Parathyroid adenoma (tissue), 2 donors: ENCODE measurements around the gene NDC80.

ENCODE experiments used
- H2AFZ ChIP-seq: fragments of 300-600 bp; sonication (generic); one replicate; pipeline ENCODE4 v1.7.0; 2017; ENCODE audit warnings: antibody characterized with exemption, mild to moderate bottlenecking
- H3K27ac ChIP-seq: fragments of 300-600 bp; sonication (generic); one replicate; pipeline ENCODE4 v1.7.0; 2017
- H3K27me3 ChIP-seq: fragments of 300-600 bp; sonication (generic); one replicate; pipeline ENCODE4 v1.7.0; 2017; ENCODE audit warnings: low read length; ENCODE audit not compliant: control insufficient read depth, insufficient read depth
- H3K36me3 ChIP-seq: fragments of 300-600 bp; sonication (generic); one replicate; pipeline ENCODE4 v1.7.0; 2017; ENCODE audit warnings: low read length; ENCODE audit not compliant: control insufficient read depth, insufficient read depth
- H3K4me1 ChIP-seq: fragments of 300-600 bp; sonication (generic); one replicate; pipeline ENCODE4 v1.7.0; 2017; ENCODE audit warnings: control low read depth
- H3K4me2 ChIP-seq: fragments of 300-600 bp; sonication (generic); one replicate; pipeline ENCODE4 v1.7.0; 2017; ENCODE audit warnings: low read length
- H3K4me3 ChIP-seq: fragments of 300-600 bp; sonication (generic); one replicate; pipeline ENCODE4 v1.7.0; 2017; ENCODE audit warnings: low read depth, low read length
- H3K79me2 ChIP-seq: fragments of 300-600 bp; sonication (generic); one replicate; pipeline ENCODE4 v1.7.0; 2017; ENCODE audit warnings: control low read depth
- H3K9ac ChIP-seq: fragments of 300-600 bp; sonication (generic); one replicate; pipeline ENCODE4 v1.7.0; 2017; ENCODE audit warnings: mild to moderate bottlenecking
- H3K9me3 ChIP-seq: fragments of 300-600 bp; sonication (generic); one replicate; pipeline ENCODE4 v1.7.0; 2017; ENCODE audit warnings: low read length; ENCODE audit not compliant: control insufficient read depth
- TF ChIP-seq, protein P1 (sequence below): fragments of 300-600 bp; sonication (generic); IDR thresholded peaks from one replicate; pipeline ENCODE4 v1.7.0; 2017; ENCODE audit warnings: antibody characterized with exemption, mild to moderate bottlenecking
- donor health status: primary hyperparathyroidism.

Gene NDC80

DNA sequence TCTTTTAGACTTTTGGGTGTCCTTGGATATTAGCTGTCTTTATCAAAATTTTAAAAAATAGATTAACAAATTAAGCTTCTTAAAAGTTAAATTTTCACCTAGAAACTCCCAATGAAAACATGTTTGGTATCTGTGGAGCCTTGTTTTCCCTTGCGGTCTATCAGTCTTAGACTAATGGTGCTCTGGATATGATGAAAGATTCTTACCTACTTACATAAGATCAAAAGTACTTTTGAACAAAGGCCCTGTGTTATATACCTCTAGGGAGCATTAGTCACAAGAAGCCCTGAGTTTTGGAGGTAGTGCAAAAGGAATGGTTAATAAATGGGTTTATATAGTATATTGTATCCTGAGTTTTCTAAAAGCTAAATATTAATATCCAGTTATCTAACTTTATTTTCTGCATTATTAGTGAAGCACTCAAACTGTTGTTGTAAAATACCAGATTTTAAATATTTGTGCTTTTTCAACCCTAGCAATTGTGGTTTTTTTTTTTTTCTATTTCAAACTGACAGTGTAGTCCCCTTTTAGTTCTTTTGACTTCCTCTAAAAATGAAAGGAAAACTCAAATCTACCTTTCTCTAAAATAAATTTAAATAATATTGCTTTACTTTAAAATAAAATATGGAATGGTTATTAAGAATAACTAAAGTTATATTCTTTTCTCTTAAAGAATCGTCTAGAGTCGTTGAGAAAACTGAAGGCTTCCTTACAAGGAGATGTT is 18.1 kb downstream of the NDC80 start:
- Histone ChIP-seq H3K27me3 (no peaks in the 10 kb centered on the region), H3K4me2 (no peak overlapping the region), H3K9me3 (no peaks in the 10 kb centered on the region), H3K36me3 (no peaks in the 10 kb centered on the region), H3K9ac (no peak overlapping the region), H2AFZ (no peak overlapping the region), H3K4me3 (no peak overlapping the region), H3K27ac (no peak overlapping the region), H3K79me2 (no peaks in the 10 kb centered on the region), H3K4me1 (no peaks in the 10 kb centered on the region)
- TF ChIP-seq, protein P1, sequence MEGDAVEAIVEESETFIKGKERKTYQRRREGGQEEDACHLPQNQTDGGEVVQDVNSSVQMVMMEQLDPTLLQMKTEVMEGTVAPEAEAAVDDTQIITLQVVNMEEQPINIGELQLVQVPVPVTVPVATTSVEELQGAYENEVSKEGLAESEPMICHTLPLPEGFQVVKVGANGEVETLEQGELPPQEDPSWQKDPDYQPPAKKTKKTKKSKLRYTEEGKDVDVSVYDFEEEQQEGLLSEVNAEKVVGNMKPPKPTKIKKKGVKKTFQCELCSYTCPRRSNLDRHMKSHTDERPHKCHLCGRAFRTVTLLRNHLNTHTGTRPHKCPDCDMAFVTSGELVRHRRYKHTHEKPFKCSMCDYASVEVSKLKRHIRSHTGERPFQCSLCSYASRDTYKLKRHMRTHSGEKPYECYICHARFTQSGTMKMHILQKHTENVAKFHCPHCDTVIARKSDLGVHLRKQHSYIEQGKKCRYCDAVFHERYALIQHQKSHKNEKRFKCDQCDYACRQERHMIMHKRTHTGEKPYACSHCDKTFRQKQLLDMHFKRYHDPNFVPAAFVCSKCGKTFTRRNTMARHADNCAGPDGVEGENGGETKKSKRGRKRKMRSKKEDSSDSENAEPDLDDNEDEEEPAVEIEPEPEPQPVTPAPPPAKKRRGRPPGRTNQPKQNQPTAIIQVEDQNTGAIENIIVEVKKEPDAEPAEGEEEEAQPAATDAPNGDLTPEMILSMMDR: no peak

DNA sequence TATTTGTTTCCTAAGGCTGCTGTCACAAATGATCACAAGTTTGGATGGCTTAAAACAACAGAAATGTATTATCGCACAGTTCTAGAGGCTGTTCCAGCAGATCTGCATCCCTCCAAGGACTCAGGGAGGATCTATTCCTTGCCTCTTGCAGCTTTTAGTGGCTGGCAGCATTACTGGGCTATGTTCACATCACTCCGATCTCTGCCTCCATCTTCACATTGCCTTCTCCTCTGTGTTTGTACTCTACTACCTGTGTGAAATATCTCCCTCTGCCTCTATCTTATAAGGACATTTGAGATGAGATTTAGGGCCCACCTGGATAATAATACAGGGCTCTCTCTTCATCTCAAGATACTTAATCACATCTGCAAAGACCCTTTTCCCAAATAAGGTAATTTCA is 18.9 kb downstream of the NDC80 start:
- no peaks in the 10 kb centered on the region for H3K4me1 ChIP-seq
- no peaks in the 10 kb centered on the region for H3K27me3 ChIP-seq
- no peaks in the 10 kb centered on the region for H3K36me3 ChIP-seq
- no peak overlapping the region for H2AFZ ChIP-seq
- no peak overlapping the region for H3K4me3 ChIP-seq
- H3K9me3 ChIP-seq: no peaks in the 10 kb centered on the region
- no peak overlapping the region for H3K27ac ChIP-seq
- TF ChIP-seq, protein P1: no peak
- H3K79me2 ChIP-seq: no peaks in the 10 kb centered on the region
- no peak overlapping the region for H3K9ac ChIP-seq
- H3K4me2 ChIP-seq: no peak overlapping the region

DNA sequence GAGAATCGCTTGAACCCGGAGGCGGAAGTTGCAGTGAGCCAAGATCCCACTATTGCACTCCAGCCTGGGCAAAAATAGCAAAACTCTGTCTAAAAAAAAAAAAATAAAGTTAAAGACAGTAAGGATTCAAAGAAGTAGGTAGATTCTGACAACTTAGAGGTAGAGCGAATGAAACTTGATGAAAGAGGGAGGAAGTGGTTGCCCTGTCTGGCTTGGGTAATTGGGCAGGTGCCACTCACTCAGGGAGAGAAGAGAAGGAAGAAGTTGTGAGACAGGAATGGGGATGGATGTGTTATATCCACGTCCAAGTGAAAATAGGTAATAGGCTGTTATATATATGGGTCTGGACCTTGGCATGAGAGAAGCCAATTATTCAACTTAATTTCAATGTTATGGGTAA is 26.3 kb downstream of the NDC80 start:
- Histone ChIP-seq H3K27me3 (no peaks in the 10 kb centered on the region), H2AFZ (no peak overlapping the region), H3K4me1 (no peaks in the 10 kb centered on the region), H3K79me2 (no peaks in the 10 kb centered on the region), H3K9ac (no peak overlapping the region), H3K9me3 (no peaks in the 10 kb centered on the region), H3K4me3 (no peak overlapping the region), H3K36me3 (no peaks in the 10 kb centered on the region), H3K4me2 (no peak overlapping the region), H3K27ac (no peak overlapping the region)
- TF ChIP-seq, protein P1: no peak

DNA sequence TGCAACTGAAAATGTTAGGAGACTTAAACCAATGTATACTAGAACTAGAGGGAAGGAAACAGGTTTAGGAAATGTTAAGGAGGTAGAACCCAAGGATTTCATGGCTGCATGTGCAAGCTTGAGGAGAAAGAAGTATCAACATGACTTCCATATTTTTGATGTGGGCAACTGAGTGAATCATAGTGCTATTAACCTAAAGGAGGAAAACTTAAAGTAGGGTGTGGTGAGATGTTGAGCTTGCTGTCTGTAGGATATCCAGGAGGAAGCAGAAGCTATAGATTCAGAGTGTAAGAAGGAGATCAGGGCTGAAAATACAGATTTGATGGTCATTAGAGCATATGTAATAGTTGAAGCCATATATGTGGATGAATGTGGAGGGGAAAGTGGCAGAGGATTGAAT is 31.5 kb downstream of the NDC80 start:
- Histone ChIP-seq H3K36me3 (no peaks in the 10 kb centered on the region), H3K4me3 (no peak overlapping the region), H3K27me3 (no peaks in the 10 kb centered on the region), H3K4me2 (no peak overlapping the region), H3K9me3 (no peaks in the 10 kb centered on the region), H3K4me1 (no peaks in the 10 kb centered on the region), H3K27ac (no peak overlapping the region), H3K9ac (no peak overlapping the region), H3K79me2 (no peaks in the 10 kb centered on the region), H2AFZ (peak overlapping the region; percentile 18)
- TF ChIP-seq, protein P1: no peak

DNA sequence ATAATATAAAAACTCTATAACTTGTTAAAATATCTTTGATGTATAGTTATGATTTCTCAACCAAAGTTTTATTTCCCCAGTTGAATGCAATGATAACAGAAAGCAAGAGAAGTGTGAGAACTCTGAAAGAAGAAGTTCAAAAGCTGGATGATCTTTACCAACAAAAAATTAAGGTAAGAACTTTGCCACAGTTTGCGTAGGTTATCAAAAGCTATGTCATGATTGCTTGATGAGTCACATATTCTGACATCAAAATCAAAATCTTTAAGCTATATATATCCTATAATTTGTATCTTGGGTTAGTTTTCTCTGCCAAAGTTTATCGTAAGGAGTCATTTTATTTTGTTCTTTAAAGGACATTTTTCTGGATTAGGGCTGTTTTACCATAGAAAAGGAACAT is 35.0 kb downstream of the NDC80 start:
- no peak overlapping the region for H2AFZ ChIP-seq
- no peak overlapping the region for H3K9ac ChIP-seq
- no peaks in the 10 kb centered on the region for H3K79me2 ChIP-seq
- TF ChIP-seq, protein P1: no peak
- H3K4me3 ChIP-seq: no peak overlapping the region
- H3K4me2 ChIP-seq: no peak overlapping the region
- H3K4me1 ChIP-seq: no peaks in the 10 kb centered on the region
- no peaks in the 10 kb centered on the region for H3K27me3 ChIP-seq
- H3K27ac ChIP-seq: no peak overlapping the region
- H3K9me3 ChIP-seq: no peaks in the 10 kb centered on the region
- H3K36me3 ChIP-seq: no peaks in the 10 kb centered on the region
